ENCODE results near the gene ABCC8. TPM values are rescaled to one million over a fixed set of nuclear protein-coding genes. Genes with fewer than 3 reads are reported as not detected.

Gene ABCC8
- total RNA-seq = not detected
- polyA plus RNA-seq = not detected

DNA sequence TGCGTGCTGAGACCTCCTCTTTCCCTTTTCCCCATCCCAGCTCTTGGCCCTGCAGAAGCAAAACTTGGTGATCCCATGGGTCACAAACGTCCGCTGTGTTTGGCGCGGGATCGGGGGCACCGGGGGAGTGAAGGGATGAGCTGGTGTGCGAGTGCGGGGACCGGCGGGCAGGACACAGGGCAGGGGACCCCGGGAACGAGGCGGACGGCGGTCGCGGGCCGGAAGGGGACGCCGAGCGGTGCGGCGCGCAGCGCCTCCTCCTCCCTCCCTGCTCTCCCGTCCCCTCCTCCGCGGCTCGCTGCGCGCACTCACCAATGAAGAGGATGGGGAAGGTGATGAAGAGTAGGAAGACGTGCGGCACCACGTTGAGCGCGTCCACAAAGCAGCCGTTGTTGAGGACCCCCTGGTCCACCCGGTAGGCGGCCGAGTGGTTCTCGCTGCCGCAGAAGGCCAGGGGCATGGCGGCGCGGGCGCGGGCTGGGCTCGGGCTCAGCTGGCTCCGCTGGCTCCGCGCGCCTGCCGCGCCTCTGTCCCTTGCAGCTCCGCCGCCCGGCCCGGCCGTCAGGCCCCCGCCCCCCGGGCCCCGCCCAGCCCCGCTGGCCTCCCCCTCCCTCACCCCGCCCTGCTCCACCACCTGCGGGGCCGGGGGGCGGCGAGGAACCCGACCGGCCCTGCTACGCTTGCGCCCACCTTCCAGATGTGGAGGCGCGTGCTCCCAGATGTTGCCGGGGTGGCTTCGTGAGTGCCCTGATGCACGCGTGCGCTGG, at the start of gene ABCC8:
ABCC8 (minus strand) TSS at position 529 of the 767 bp plus-strand sequence; CDS start at position 460, 69 bp downstream.
- peaks cover 3% of the 10 kb centered on the region for H3K36me3 Mint-ChIP-seq
- DNase-seq (no peak), ATAC-seq (ENCODE audit: low read depth in 2 of 2) (no peak)
- Histone ChIP-seq H3K27me3 (ENCODE audit: control insufficient read depth, insufficient read depth, low read length) (peaks cover 13% of the 10 kb centered on the region), H3K9me3 (ENCODE audit: control insufficient read depth in 2 of 2, low read length in 2 of 2) (no peaks in the 10 kb centered on the region), H3K27ac (ENCODE audit: insufficient read depth, low read length, poor library complexity, severe bottlenecking) (no peak within 1 kb of the TSS), H3K4me3 (ENCODE audit: low read depth, low read length) (no peak within 1 kb of the TSS), H3K4me1 (ENCODE audit: control insufficient read depth, insufficient read depth, low read length, poor library complexity, severe bottlenecking) (no peaks in the 10 kb centered on the region), H3K36me3 (ENCODE audit: control insufficient read depth, insufficient read depth, low read length) (no peaks in the 10 kb centered on the region)
- peak within 1 kb of the TSS in 1 of 4 donors; percentile 31 for H3K4me3 Mint-ChIP-seq
- H3K4me1 Mint-ChIP-seq = peaks cover 0 to 7% (median 0%) of the 10 kb centered on the region in 4 donors
- peaks cover 0 to 4% (median 0%) of the 10 kb centered on the region in 7 donors for H3K9me3 Mint-ChIP-seq
- H3K27me3 Mint-ChIP-seq = peaks cover 52% of the 10 kb centered on the region
- H3K27ac Mint-ChIP-seq = peak within 1 kb of the TSS in 1 of 3 donors; percentile 16

DNA sequence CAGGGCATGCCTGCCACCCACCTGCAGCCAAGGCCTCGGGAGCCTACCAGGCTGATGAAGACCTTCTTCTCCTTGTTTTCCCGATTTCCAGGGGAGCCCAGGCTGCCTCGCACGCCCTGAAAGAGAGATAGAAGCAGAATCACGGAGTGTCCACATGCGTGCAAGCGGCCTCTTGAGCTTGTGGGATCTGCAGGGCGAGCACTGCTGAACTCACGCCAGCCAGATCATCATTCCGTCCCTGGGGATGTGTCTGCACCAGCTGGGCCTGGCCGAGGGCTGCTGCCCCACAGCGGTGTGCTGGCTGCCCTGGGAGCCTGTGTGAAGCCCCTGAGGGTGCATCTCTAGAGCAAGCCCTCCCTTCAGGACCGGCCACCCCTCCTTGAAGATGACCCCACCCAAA, 49.7 kb upstream of the ABCC8 start:
- Mint-ChIP-seq H3K4me1 (no peaks in the 10 kb centered on the region), H3K27me3 (peaks cover 20% of the 10 kb centered on the region), H3K27ac (no peak overlapping the region), H3K4me3 (no peak overlapping the region), H3K36me3 (no peaks in the 10 kb centered on the region), H3K9me3 (no peaks in the 10 kb centered on the region)
- no peak for ATAC-seq (ENCODE audit: low read depth in 2 of 2)
- DNase-seq = no peak
- no peaks in the 10 kb centered on the region for H3K4me1 ChIP-seq (ENCODE audit: control insufficient read depth, insufficient read depth, low read length, poor library complexity, severe bottlenecking)
- no peaks in the 10 kb centered on the region for H3K27me3 ChIP-seq (ENCODE audit: control insufficient read depth, insufficient read depth, low read length)
- no peaks in the 10 kb centered on the region for H3K36me3 ChIP-seq (ENCODE audit: control insufficient read depth, insufficient read depth, low read length)
- H3K9me3 ChIP-seq (ENCODE audit: control insufficient read depth in 2 of 2, low read length in 2 of 2) = no peaks in the 10 kb centered on the region
- H3K27ac ChIP-seq (ENCODE audit: insufficient read depth, low read length, poor library complexity, severe bottlenecking) = no peak overlapping the region
- H3K4me3 ChIP-seq (ENCODE audit: low read depth, low read length) = no peak overlapping the region

DNA sequence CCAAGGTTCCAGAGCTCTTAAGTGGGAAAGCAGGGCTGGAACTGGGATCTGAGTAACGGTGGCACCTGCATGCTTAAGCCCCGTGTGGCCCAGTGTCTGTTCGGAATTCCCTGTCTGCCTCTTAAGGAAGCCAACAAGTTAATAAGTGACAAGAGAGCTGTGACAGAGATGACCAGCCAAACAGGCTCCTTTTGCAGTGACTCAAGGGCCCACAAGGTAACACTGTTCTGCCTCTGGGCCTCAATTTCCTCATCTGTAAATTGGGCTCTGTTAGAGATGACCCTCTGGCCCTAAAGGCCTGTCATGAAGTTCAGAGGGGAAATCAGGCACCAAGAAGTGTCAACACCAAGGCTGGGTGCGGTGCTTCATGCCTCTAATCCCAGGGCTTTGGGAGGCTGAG, 48.9 kb upstream of the ABCC8 start:
- Mint-ChIP-seq H3K27ac (no peak overlapping the region), H3K4me3 (no peak overlapping the region), H3K27me3 (peaks cover 19% of the 10 kb centered on the region), H3K4me1 (no peaks in the 10 kb centered on the region), H3K36me3 (no peaks in the 10 kb centered on the region), H3K9me3 (no peaks in the 10 kb centered on the region)
- no peaks in the 10 kb centered on the region for H3K27me3 ChIP-seq (ENCODE audit: control insufficient read depth, insufficient read depth, low read length)
- H3K9me3 ChIP-seq (ENCODE audit: control insufficient read depth in 2 of 2, low read length in 2 of 2) = no peaks in the 10 kb centered on the region
- no peaks in the 10 kb centered on the region for H3K4me1 ChIP-seq (ENCODE audit: control insufficient read depth, insufficient read depth, low read length, poor library complexity, severe bottlenecking)
- H3K27ac ChIP-seq (ENCODE audit: insufficient read depth, low read length, poor library complexity, severe bottlenecking) = no peak overlapping the region
- ATAC-seq (ENCODE audit: low read depth in 2 of 2) (no peak), DNase-seq (no peak)
- H3K4me3 ChIP-seq (ENCODE audit: low read depth, low read length) = no peak overlapping the region
- H3K36me3 ChIP-seq (ENCODE audit: control insufficient read depth, insufficient read depth, low read length) = no peaks in the 10 kb centered on the region

DNA sequence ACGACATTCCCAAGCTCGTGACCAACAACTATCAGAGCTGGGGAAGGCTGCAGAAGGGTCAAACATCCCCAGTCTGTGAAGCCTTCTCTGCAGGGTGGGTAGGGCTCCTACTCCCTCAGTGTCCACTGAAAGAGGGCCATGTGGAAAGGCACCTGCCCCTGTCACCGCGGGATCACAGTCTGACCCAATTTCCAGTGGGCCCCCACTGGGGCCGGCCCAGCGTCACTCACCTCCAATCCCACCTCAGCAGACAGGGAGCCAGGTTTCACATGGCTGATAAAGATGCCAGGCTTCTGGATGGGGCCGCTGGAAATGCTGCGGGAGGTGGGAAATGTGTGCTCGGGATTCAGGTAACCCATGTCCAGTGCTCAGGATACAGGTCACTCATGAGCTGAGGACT, 47.6 kb upstream of the ABCC8 start:
- Mint-ChIP-seq H3K9me3 (no peaks in the 10 kb centered on the region), H3K27ac (no peak overlapping the region), H3K4me1 (no peaks in the 10 kb centered on the region), H3K36me3 (no peaks in the 10 kb centered on the region), H3K27me3 (peaks cover 13% of the 10 kb centered on the region), H3K4me3 (no peak overlapping the region)
- DNase-seq (no peak), ATAC-seq (ENCODE audit: low read depth in 2 of 2) (no peak)
- H3K27ac ChIP-seq (ENCODE audit: insufficient read depth, low read length, poor library complexity, severe bottlenecking) = no peak overlapping the region
- H3K9me3 ChIP-seq (ENCODE audit: control insufficient read depth in 2 of 2, low read length in 2 of 2) = no peaks in the 10 kb centered on the region
- H3K4me1 ChIP-seq (ENCODE audit: control insufficient read depth, insufficient read depth, low read length, poor library complexity, severe bottlenecking) = no peaks in the 10 kb centered on the region
- no peaks in the 10 kb centered on the region for H3K36me3 ChIP-seq (ENCODE audit: control insufficient read depth, insufficient read depth, low read length)
- no peak overlapping the region for H3K4me3 ChIP-seq (ENCODE audit: low read depth, low read length)
- no peaks in the 10 kb centered on the region for H3K27me3 ChIP-seq (ENCODE audit: control insufficient read depth, insufficient read depth, low read length)

DNA sequence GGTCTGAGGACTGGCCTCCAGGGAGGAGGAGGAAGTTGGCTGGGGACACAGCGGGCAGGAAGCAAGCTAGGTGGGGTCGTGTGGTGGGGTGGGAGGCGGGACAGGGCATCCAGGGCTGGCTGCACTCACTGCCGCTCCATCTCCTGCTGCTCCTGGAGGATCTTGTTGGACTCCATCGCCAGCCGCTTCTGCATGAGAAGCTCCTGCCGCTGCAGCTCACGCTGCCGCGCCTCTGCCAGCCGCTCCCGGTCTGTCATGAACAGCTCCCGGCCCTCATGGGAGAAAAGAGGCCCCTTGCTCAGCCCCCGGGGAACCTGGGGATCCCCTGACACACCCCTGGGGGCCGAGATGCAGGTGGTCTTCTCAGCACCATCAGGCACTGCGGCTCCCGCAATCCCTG, 46.0 kb upstream of the ABCC8 start:
- Mint-ChIP-seq H3K4me3 (no peak overlapping the region), H3K9me3 (no peaks in the 10 kb centered on the region), H3K36me3 (no peaks in the 10 kb centered on the region), H3K4me1 (no peaks in the 10 kb centered on the region), H3K27me3 (peaks cover 8% of the 10 kb centered on the region), H3K27ac (no peak overlapping the region)
- Histone ChIP-seq H3K27ac (ENCODE audit: insufficient read depth, low read length, poor library complexity, severe bottlenecking) (no peak overlapping the region), H3K4me1 (ENCODE audit: control insufficient read depth, insufficient read depth, low read length, poor library complexity, severe bottlenecking) (no peaks in the 10 kb centered on the region), H3K36me3 (ENCODE audit: control insufficient read depth, insufficient read depth, low read length) (no peaks in the 10 kb centered on the region), H3K4me3 (ENCODE audit: low read depth, low read length) (no peak overlapping the region), H3K27me3 (ENCODE audit: control insufficient read depth, insufficient read depth, low read length) (no peaks in the 10 kb centered on the region), H3K9me3 (ENCODE audit: control insufficient read depth in 2 of 2, low read length in 2 of 2) (no peaks in the 10 kb centered on the region)
- DNase-seq (no peak), ATAC-seq (ENCODE audit: low read depth in 2 of 2) (no peak)

DNA sequence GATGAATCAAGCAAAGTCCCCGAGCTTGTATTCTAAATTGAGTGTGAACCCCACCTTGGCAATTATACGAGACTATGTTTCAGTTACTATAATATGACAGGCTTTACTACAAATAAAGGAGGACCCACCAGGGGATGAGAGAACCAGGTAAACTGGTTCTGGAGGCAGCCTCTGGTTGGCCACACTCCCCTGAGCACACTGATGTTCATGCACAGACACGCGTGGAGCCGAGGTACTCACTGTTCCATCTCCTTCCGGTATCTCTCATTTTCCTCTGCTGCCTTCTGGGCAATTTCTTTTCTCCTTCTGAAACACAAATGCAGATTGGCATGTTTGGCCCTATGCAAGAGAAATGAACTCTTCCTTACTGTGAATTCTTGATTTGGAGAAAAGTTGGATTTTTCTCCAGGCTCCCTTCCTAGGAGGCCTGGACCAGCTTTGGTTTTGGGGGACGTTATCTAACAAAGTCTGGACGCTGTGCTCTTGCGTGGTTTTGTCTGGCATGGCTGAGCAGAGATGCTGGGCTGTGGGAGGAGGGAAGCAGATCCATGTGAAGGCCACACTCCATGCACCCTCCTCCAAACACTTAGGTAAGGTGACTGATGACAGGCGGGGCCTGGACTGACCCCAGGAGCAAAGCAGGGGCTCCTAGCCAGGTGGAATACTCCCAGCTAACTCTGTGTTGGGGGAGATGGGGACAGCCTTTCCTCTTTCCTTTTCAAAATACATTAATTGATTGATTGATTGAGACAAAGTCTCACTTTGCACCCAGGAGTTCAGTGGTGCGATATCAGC, 44.7 kb upstream of the ABCC8 start:
- Mint-ChIP-seq H3K36me3 (no peaks in the 10 kb centered on the region), H3K4me1 (no peaks in the 10 kb centered on the region), H3K4me3 (no peak overlapping the region), H3K27me3 (peaks cover 8% of the 10 kb centered on the region), H3K27ac (no peak overlapping the region), H3K9me3 (no peaks in the 10 kb centered on the region)
- Histone ChIP-seq H3K27ac (ENCODE audit: insufficient read depth, low read length, poor library complexity, severe bottlenecking) (no peak overlapping the region), H3K36me3 (ENCODE audit: control insufficient read depth, insufficient read depth, low read length) (no peaks in the 10 kb centered on the region), H3K4me3 (ENCODE audit: low read depth, low read length) (no peak overlapping the region), H3K9me3 (ENCODE audit: control insufficient read depth in 2 of 2, low read length in 2 of 2) (no peaks in the 10 kb centered on the region), H3K4me1 (ENCODE audit: control insufficient read depth, insufficient read depth, low read length, poor library complexity, severe bottlenecking) (no peaks in the 10 kb centered on the region), H3K27me3 (ENCODE audit: control insufficient read depth, insufficient read depth, low read length) (no peaks in the 10 kb centered on the region)
- no peak for DNase-seq
- no peak for ATAC-seq (ENCODE audit: low read depth in 2 of 2)

DNA sequence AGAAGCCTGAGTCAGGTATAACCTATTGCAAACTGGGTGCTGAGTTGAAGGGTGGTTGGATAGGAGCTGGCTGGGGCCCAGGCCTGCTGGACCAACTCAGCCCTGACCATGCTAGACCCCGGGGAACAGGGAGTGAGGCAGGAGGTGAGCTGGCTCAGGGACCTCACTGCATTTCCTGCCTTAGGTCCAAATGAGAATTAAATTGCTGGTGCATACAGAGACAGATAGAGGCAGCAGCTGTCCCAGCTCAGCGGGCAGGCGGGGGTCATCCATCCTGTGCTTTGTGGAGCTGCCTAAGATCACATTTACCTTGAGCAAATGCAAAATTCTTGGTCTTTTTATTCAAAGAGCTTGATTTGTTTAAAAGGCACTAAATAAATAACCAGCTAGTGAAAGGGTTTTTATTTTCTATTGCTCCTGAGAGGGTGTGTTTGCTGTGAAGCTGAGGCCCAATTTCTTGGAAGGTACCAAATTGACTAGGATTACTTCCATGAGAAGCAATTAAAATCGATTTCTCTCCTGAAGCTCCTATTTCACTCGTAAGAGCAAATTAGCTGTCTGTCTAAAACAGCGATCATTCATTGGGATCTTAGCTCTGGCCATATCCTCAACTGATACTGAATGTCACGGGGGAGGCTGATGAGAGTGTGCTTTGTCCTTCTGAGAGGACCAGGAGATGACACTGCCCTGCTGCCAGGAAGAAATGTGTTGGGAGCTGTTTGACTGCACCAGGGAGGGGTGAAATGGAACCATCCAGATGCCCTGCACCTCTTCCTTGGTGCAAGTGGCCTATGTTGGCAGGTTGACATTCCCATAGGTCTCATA, 42.6 kb upstream of the ABCC8 start:
- Mint-ChIP-seq H3K36me3 (no peaks in the 10 kb centered on the region), H3K4me1 (no peaks in the 10 kb centered on the region), H3K4me3 (no peak overlapping the region), H3K9me3 (no peaks in the 10 kb centered on the region), H3K27me3 (peaks cover 3% of the 10 kb centered on the region), H3K27ac (no peak overlapping the region)
- Histone ChIP-seq H3K9me3 (ENCODE audit: control insufficient read depth in 2 of 2, low read length in 2 of 2) (no peaks in the 10 kb centered on the region), H3K36me3 (ENCODE audit: control insufficient read depth, insufficient read depth, low read length) (no peaks in the 10 kb centered on the region), H3K4me3 (ENCODE audit: low read depth, low read length) (no peak overlapping the region), H3K4me1 (ENCODE audit: control insufficient read depth, insufficient read depth, low read length, poor library complexity, severe bottlenecking) (no peaks in the 10 kb centered on the region), H3K27me3 (ENCODE audit: control insufficient read depth, insufficient read depth, low read length) (no peaks in the 10 kb centered on the region), H3K27ac (ENCODE audit: insufficient read depth, low read length, poor library complexity, severe bottlenecking) (no peak overlapping the region)
- no peak for DNase-seq
- no peak for ATAC-seq (ENCODE audit: low read depth in 2 of 2)

All from CD4-positive, CD25-positive, alpha-beta regulatory T cell (primary cell).